Astrocyte (in vitro differentiated cells and primary cell): ENCODE results near the gene FBLN5.

ENCODE experiments used
- EZH2 ChIP-seq: IDR thresholded peaks from 2 replicates; pipeline ENCODE4 v1.6.1; 2012; ENCODE audit warnings: mild to moderate bottlenecking, low read length, inconsistent platforms; ENCODE audit not compliant: insufficient read depth
- TF ChIP-seq, protein P1 (sequence below): IDR thresholded peaks from 2 replicates; pipeline ENCODE4 v1.5.1; 2011; ENCODE audit warnings: low read depth, mild to moderate bottlenecking, inconsistent platforms, low read length, moderate library complexity; ENCODE audit not compliant: insufficient read depth

DNA sequence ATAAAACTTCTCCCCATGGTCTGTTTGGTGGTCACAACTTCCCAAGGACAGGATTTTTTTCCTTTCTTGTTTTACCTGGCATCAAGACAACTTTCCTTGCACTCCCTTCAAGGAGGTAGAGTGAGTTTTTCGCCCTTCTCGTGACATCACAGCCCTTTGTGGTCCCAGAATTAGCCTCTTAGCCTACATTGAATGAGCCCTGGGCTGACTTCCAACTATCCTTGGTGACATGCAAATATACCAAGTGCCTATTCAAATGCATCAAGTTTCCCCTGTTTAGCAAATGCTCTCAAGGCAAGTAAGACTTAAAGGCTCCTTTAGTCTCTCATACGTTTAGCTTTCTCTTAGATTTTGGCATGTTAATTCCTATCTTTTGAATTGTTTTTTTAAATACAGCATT is 116.7 kb downstream of the FBLN5 start:
- TF ChIP-seq, protein P1, sequence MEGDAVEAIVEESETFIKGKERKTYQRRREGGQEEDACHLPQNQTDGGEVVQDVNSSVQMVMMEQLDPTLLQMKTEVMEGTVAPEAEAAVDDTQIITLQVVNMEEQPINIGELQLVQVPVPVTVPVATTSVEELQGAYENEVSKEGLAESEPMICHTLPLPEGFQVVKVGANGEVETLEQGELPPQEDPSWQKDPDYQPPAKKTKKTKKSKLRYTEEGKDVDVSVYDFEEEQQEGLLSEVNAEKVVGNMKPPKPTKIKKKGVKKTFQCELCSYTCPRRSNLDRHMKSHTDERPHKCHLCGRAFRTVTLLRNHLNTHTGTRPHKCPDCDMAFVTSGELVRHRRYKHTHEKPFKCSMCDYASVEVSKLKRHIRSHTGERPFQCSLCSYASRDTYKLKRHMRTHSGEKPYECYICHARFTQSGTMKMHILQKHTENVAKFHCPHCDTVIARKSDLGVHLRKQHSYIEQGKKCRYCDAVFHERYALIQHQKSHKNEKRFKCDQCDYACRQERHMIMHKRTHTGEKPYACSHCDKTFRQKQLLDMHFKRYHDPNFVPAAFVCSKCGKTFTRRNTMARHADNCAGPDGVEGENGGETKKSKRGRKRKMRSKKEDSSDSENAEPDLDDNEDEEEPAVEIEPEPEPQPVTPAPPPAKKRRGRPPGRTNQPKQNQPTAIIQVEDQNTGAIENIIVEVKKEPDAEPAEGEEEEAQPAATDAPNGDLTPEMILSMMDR, result no peak
- TF ChIP-seq EZH2, result no peak
